Astrocyte (in vitro differentiated cells and primary cell): ENCODE measurements around the gene CACNA1B. TPM values are rescaled to one million over a fixed set of nuclear protein-coding genes. Genes with fewer than 3 reads are reported as not detected.

Experiments
- DNase-seq: peaks from one replicate; pipeline ENCODE4 v3.0.0-alpha.2; 2010; ENCODE audit warnings: low read depth
- FAIRE-seq: peaks from 2 replicates; lab custom pipeline; 2011; peaks lifted over from hg19 to GRCh38; lab: Jason Lieb, UNC
- H2AFZ ChIP-seq: 2 replicates; pipeline ENCODE4 v1.6.0; 2012; ENCODE audit warnings: low read depth, low read length, inconsistent platforms
- H3K27ac ChIP-seq: 2 replicates; pipeline ENCODE4 v1.5.1; 2011; ENCODE audit warnings: low read depth, low read length, inconsistent platforms
- H3K27me3 ChIP-seq: 2 replicates; pipeline ENCODE4 v1.6.0; 2011; ENCODE audit warnings: low read length, inconsistent platforms; ENCODE audit not compliant: insufficient read depth
- H3K36me3 ChIP-seq: 2 replicates; pipeline ENCODE4 v1.5.1; 2011; ENCODE audit warnings: low read length, inconsistent platforms; ENCODE audit not compliant: insufficient read depth
- H3K4me1 ChIP-seq: 2 replicates; pipeline ENCODE4 v1.5.1; 2011; ENCODE audit warnings: low read length, inconsistent platforms; ENCODE audit not compliant: insufficient read depth
- H3K4me2 ChIP-seq: 2 replicates; pipeline ENCODE4 v1.6.0; 2012; ENCODE audit warnings: low read length, inconsistent platforms
- H3K4me3 ChIP-seq: 2 replicates; pipeline ENCODE4 v1.5.1; 2011; ENCODE audit warnings: low read depth, mild to moderate bottlenecking, low read length, inconsistent platforms; ENCODE audit not compliant: insufficient read depth
- H3K79me2 ChIP-seq: 2 replicates; pipeline ENCODE4 v1.6.0; 2012; ENCODE audit warnings: mild to moderate bottlenecking, low read length, inconsistent platforms; ENCODE audit not compliant: insufficient read depth
- H3K9ac ChIP-seq: 2 replicates; pipeline ENCODE4 v1.6.0; 2012; ENCODE audit warnings: mild to moderate bottlenecking, low read length, inconsistent platforms
- H3K9me3 ChIP-seq: 2 replicates; pipeline ENCODE4 v1.5.1; 2012; ENCODE audit warnings: low read depth, mild to moderate bottlenecking, low read length, inconsistent platforms; ENCODE audit not compliant: insufficient read depth
- H4K20me1 ChIP-seq: 2 replicates; pipeline ENCODE4 v1.6.0; 2012; ENCODE audit warnings: low read length, inconsistent platforms; ENCODE audit not compliant: insufficient read depth
- H3K27ac Mint-ChIP-seq: one replicate; pipeline ENCODE4 v1.8.0; 2021; ENCODE audit warnings: mild to moderate bottlenecking, mixed read lengths; ENCODE audit not compliant: unreplicated experiment
- H3K27me3 Mint-ChIP-seq: one replicate; pipeline ENCODE4 v1.8.0; 2021; ENCODE audit warnings: low read depth, mixed read lengths; ENCODE audit not compliant: unreplicated experiment
- H3K36me3 Mint-ChIP-seq: one replicate; pipeline ENCODE4 v1.8.0; 2021; ENCODE audit warnings: low read depth, mixed read lengths; ENCODE audit not compliant: unreplicated experiment
- H3K4me1 Mint-ChIP-seq: one replicate; pipeline ENCODE4 v1.8.0; 2021; ENCODE audit warnings: low read depth, mixed read lengths; ENCODE audit not compliant: unreplicated experiment
- H3K4me3 Mint-ChIP-seq: one replicate; pipeline ENCODE4 v1.8.0; 2021; ENCODE audit warnings: mild to moderate bottlenecking, moderate library complexity, mixed read lengths; ENCODE audit not compliant: unreplicated experiment
- H3K9me3 Mint-ChIP-seq: one replicate; pipeline ENCODE4 v1.8.0; 2021; ENCODE audit warnings: mild to moderate bottlenecking, mixed read lengths; ENCODE audit not compliant: unreplicated experiment
- CTCF ChIP-seq: IDR thresholded peaks from 2 replicates; pipeline ENCODE4 v1.5.1; 2011; ENCODE audit warnings: low read depth, mild to moderate bottlenecking, inconsistent platforms, low read length, moderate library complexity; ENCODE audit not compliant: insufficient read depth
- EZH2 ChIP-seq: IDR thresholded peaks from 2 replicates; pipeline ENCODE4 v1.6.1; 2012; ENCODE audit warnings: mild to moderate bottlenecking, low read length, inconsistent platforms; ENCODE audit not compliant: insufficient read depth
- total RNA-seq: library from RNA; stranded (reverse); gene quantifications from 2 replicates; pipeline ENCODE4 v1.2.1, GENCODE V29; 2021

The CACNA1B gene
- total RNA-seq, 1 donor from 2014 or later, result 3.1 TPM

GRCh38 chr9:138101444-138102234 is 224.1 kb downstream of the CACNA1B start:
- H3K27ac ChIP-seq, result no peak overlapping the region
- H3K4me1 ChIP-seq, result no peaks in the 10 kb centered on the region
- no peak overlapping the region for H3K4me3 Mint-ChIP-seq
- no peaks in the 10 kb centered on the region for H4K20me1 ChIP-seq
- no peak overlapping the region for H3K9ac ChIP-seq
- no peak overlapping the region for H3K4me2 ChIP-seq
- no peaks in the 10 kb centered on the region for H3K4me1 Mint-ChIP-seq
- no peaks in the 10 kb centered on the region for H3K27me3 ChIP-seq
- H3K36me3 ChIP-seq, result no peaks in the 10 kb centered on the region
- H3K36me3 Mint-ChIP-seq, result peaks cover 6% of the 10 kb centered on the region
- H2AFZ ChIP-seq, result no peak overlapping the region
- peaks cover 4% of the 10 kb centered on the region for H3K27me3 Mint-ChIP-seq
- DNase-seq, result no peak
- no peak for FAIRE-seq
- TF ChIP-seq EZH2 (no peak), CTCF (no peak)
- no peaks in the 10 kb centered on the region for H3K9me3 Mint-ChIP-seq
- no peaks in the 10 kb centered on the region for H3K79me2 ChIP-seq
- H3K4me3 ChIP-seq, result no peak overlapping the region
- no peak overlapping the region for H3K27ac Mint-ChIP-seq
- H3K9me3 ChIP-seq, result peaks cover 28% of the 10 kb centered on the region

GRCh38 chr9:138102246-138103051 is 224.9 kb downstream of the CACNA1B start:
- H3K9me3 ChIP-seq, result peaks cover 23% of the 10 kb centered on the region

More at GRCh38 chr9:138102246-138103051, 224.9 kb downstream of the CACNA1B start:
- Histone ChIP-seq H2AFZ (no peak overlapping the region), H4K20me1 (no peaks in the 10 kb centered on the region), H3K27me3 (no peaks in the 10 kb centered on the region), H3K4me1 (no peaks in the 10 kb centered on the region), H3K36me3 (no peaks in the 10 kb centered on the region), H3K9ac (no peak overlapping the region), H3K4me2 (no peak overlapping the region), H3K79me2 (no peaks in the 10 kb centered on the region), H3K4me3 (no peak overlapping the region), H3K27ac (no peak overlapping the region)
- peaks cover 5% of the 10 kb centered on the region for H3K27me3 Mint-ChIP-seq
- no peaks in the 10 kb centered on the region for H3K4me1 Mint-ChIP-seq
- no peak for FAIRE-seq
- no peak overlapping the region for H3K4me3 Mint-ChIP-seq
- H3K36me3 Mint-ChIP-seq, result peaks cover 3% of the 10 kb centered on the region
- no peak overlapping the region for H3K27ac Mint-ChIP-seq
- no peak for DNase-seq
- TF ChIP-seq EZH2 (no peak), CTCF (no peak)
- no peaks in the 10 kb centered on the region for H3K9me3 Mint-ChIP-seq
